Activated CD8-positive, alpha-beta memory T cell treated with anti-CD3 and anti-CD28 coated beads, Interleukin-2, amount 50 U/mL, for 48 hours (primary cell): ENCODE measurements around the gene RGS7.
"Not testable (repeated sequence)": the region's sequence is repeated elsewhere in the genome, so short reads cannot be mapped to it uniquely, and the experiment has no call there.

Experiments used
- DNase-seq: peaks from one replicate; pipeline ENCODE4 v3.0.0-alpha.2; 2020

The RGS7 gene

DNA sequence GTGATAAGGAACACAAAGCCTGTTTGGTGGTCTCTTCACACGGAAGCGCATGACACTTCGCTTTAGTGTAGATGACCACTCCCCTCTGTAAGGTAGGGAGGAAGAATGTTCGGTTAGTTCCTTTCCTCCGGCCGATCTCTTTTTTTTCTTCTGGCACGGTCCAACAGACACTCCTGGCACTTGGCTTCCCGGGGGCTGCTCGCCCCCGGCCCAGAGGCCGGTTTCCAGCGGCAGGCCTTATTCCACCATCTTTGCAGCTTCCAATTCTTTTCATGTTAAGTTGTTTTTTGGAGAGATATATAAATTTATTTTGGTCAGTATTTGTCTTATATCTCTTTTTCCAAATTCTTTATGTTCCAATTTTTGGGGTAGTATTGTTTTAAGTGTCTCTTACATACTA is 593.2 kb downstream of the RGS7 start:
- DNase-seq = no peak

GRCh38 chr1:240763095-240763494 is 593.9 kb downstream of the RGS7 start:
- DNase-seq = not testable (repeated sequence)

- DNase-seq = not testable (repeated sequence)
These were observed 594.5 kb downstream of the RGS7 start for GRCh38 chr1:240762471-240762987.

GRCh38 chr1:240758777-240759176 is 598.2 kb downstream of the RGS7 start:
- not testable (repeated sequence) for DNase-seq

DNA sequence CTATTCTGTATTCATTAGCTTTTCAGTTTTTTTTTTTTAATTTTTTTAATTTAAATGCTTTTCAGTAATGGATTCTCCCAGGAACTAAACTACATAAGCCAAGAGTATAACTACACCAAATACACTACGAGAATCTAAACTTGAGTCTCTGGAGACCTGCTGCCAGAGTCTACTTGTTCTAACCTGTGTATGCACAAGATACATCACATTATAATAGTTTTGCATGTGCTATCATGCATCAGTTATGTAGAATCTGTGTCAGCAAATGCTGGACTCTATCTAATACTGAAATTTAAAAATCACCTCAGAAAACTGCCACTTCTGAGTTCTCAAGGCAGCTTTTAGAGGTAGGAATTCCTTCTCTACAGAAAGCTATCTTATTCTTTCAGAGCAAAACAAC is 598.7 kb downstream of the RGS7 start:
- DNase-seq = no peak

- no peak for DNase-seq
These were observed 609.1 kb downstream of the RGS7 start for GRCh38 chr1:240747907-240748306.

DNA sequence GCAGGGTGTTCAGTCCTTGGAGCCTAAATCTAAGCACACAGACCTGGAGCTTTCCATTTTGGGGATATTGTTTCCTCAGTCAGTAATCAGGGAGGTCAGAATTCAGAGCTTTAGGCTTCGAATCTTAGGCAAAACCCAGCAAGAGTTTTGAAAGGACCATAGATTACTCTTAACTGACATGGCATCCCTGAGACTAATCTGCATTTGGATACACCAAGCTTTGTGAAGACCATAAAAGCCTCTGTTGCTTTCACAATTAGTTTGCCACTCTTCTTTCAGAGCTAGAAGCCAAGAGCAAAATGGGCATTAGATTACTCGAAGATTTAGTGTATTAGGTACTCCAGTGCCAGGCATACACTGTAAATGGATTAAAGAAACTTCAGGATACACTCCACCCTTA is 613.3 kb downstream of the RGS7 start:
- no peak for DNase-seq

DNA sequence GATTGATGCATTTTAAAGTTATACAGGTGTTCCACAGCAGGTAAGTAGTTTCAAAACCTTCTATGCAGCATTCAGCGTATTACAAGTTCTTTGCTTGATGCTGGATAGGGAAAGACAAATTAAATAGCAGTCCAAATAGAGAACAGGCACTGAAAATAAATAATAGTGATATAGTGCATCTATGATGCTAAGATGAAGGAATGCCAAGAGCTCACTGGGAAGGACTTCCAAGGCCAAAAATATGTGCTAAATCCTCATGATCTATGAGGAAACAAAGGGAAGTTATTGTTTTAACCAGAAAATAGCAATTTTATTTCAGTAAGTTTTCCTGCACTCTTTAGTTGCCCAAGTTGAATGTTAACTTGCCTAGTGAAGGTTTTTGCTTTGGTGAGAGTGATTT is 617.3 kb downstream of the RGS7 start:
- no peak for DNase-seq

- no peak for DNase-seq
These were observed 617.9 kb downstream of the RGS7 start for GRCh38 chr1:240739139-240739538.

- DNase-seq = no peak
These were observed 619.2 kb downstream of the RGS7 start for GRCh38 chr1:240737766-240738265.

DNA sequence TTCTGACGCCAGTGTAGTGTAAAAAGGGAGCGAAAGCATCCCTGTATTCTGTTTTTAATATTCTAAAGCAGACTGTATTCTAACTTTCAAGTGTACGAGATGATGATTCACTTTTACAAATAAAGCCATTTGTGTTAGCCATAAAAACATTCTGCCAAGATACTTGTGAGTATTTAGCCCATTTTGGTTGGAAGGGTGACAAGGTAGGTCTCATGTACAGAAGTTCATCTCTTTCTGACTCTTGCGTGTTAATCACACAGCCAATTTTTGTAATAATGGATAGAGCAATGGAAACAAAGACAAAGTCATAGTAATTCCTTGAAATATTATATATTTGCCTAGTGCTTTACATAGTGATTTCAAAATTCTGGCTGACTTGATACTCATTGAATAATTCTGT is 619.7 kb downstream of the RGS7 start:
- DNase-seq = no peak

- DNase-seq = not testable (repeated sequence)
These were observed 622.3 kb downstream of the RGS7 start for GRCh38 chr1:240734705-240735104.

DNA sequence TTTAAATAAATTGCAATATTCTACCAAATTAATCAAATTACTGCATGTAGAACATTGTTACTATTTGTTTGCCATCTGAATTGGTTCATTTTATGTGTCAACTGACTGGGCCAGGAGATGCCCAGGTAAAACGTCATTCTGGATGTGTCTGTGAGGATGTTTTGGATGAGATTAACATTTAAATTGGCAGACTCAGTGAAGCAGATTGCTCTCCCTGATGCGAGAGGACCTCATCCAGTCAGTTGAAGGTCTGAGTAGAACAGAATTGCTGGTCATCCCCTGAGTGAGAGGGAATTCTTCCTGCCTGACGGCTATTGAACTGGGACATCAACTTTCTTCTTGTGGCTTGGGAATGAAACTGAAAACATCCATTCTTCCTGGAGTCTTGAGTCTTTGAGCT is 623.0 kb downstream of the RGS7 start:
- no peak for DNase-seq

DNA sequence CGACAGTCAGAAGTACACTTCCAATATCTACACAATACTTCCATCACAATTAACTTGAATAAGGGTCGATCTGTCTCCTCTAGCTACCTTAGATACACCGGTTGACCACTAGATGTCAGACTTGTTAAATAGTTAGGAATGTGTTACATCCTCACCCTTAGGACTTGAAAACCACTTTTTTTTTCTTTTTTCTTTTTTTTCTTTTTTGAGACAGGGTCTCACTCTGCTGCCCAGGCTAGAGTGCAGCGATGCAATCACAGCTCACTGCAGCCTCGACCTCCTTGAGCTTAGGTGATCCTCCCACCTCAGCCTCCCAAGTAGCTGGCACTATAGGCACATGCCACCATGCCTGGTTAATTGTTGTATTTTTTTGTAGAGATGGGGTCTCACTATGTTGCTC is 624.6 kb downstream of the RGS7 start:
- DNase-seq = no peak
